ENCODE data around the gene MX2.

Gene MX2

DNA sequence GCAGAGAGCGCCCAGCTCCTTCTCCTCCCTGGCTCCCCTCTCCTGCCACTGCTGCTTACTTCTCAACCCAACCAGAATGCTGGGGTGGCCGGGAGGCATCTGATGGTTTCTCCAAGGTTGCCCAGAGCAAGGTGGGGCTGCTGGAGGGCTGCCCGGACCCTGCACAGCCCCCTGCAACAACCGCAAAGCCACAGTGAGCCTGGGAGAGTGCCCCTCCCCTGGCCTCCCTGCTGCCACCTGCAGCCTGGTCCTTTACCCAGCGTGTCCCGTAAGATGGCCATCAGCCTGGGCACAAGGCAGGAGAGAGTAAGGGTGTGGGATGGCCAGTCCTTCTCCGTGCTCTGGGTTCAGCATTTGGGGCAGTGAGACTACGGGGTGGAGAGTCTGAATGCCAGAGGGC, 17.0 kb downstream of the MX2 start:
- no peak for DNase-seq (ENCODE audit: low read depth in 3 of 3, low spot score in 1 of 3)

DNA sequence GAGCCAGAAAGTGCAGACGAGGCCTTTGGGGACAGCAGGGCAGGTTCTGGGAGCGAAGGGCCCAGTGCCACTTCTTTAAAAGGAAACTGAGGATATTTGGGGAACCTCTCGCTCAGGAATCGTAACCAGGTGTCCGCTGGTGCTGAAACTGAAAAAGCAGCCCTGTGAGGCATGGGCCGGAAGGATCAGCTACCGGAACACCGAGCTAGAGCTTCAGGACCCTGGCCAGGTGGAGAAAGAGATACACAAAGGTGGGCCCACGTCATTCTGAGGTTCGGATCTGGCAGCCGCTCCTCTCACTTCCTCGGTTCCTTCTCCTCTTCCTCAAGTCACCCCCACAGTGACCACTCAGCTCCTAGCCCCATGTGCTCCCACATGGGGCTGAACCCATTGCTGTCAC, 18.1 kb downstream of the MX2 start:
- no peak for DNase-seq (ENCODE audit: low read depth in 3 of 3, low spot score in 1 of 3)

DNA sequence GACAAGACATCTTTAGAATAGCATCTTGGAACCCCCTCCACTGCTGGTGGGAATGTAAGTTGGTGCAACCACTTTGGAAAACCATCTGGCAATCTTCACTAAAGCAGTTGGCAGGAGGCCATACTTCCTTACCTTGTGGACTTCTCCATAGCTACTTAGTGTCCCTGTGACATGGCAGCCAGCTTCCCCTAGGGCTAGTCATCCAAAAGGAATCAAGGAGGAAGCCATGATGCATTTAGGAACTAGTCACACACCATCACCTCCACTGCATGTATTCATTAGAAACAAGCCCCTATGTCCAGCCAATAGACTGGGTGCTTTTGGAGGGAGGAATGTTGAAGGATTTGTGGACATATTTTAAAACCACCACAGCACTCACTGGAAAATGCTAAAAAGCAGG, 19.9 kb downstream of the MX2 start:
- DNase-seq (ENCODE audit: low read depth in 3 of 3, low spot score in 1 of 3) = no peak

DNA sequence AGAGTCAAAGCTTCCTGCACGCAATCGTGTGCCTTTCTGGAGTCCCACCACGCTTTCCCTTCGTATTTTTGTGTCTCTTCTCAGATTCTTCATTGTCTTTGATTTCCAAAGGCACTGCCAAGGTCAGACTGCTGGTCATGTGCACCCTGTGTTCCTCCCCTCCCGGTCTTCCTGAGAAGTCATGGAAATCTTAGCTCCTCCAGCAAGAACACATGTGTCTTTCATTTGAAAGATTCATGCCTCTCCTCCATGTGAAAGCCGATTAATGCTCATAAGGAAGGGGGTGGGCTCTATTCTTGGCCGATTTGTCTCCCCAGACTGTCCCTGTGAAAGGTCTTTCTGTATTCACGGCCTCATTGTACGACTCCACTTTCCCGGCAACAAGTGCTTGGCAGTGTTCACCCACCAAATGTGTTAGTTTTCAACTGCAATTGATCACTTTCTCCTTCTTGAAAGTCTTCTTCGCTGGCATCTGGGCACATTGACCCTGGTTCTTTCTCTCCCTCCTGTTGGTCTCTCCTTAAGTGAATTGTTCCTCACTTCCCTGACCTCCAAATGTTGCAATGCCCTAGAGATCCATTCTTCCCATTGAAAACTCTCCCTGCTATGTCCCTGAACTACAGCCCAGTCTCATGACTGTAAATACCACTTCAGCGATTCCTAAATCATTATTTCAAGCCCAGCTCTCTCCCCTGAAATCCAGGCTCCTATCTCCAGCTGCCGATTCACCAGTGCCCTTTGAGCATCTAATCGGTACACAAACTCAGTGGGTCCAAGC, 25.4 kb downstream of the MX2 start:
- no peak for DNase-seq (ENCODE audit: low read depth in 3 of 3, low spot score in 1 of 3)

DNA sequence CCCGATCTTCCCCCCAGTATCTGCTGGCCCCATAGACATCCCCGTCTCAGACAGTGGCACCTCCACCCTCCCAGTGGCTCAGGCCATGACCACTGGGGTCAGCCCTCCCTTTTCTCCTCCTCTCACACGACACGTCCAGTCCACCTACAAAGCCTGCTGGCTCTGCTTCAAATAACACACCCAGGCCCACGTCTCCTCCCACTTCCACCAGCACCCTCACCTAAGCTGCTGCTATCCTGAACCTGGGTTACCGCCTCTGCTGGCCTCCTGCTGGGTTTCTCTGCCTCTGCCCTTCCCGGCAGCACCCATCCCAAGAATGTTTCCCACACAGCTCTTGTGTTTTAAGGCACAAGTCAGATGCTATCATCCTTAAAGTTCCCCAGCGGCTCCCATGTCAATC, 26.0 kb downstream of the MX2 start:
- no peak for DNase-seq (ENCODE audit: low read depth in 3 of 3, low spot score in 1 of 3)

DNA sequence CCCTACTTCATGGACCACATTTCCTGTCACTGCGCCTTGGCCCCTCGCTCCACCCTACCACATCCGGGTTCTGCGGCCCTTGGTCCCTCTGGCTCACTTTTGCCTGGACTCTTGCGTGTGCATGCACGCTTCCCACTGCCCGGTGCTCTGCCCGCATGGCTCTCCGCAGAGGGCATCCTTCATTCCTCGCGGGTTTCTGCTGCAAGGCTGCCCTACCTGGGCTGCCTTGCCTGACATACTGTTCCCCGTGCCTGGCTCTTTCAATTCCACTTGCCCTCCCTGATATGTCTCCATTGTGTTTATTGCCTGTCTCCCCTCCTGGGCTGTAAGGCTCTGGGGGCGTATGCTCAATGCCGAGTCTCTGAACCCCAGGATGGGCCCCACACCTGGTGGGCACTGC, 26.4 kb downstream of the MX2 start:
- no peak for DNase-seq (ENCODE audit: low read depth in 3 of 3, low spot score in 1 of 3)

DNA sequence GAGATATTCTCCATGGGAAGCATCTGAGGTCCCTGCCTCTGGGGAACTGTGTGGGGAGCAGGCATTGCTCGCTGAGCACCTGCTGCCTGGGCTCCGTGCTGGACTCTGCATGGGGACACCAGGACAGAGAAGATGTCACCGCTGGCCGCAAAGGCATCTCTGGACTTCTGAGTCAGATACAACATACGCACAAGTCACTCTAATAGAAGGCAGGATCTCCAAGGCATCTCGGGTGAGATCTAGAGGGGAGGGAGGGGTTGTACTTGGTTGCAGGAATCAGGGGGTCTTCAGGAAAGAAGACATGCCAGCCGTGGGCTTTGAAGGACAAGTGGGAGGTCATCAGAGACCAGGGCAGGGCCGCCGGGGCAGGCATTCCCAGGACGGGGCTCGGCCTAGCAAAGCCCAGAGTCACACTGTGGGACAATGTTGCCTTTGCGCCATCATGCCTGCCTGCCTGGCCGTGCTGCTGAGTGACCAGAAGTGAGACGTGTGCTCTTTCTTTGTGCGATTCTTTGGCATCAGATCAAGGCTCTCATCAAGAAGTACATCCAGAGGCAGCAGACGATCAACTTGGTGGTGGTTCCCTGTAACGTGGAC, 28.3 kb downstream of the MX2 start:
- DNase-seq (ENCODE audit: low read depth in 3 of 3, low spot score in 1 of 3) = no peak

DNA sequence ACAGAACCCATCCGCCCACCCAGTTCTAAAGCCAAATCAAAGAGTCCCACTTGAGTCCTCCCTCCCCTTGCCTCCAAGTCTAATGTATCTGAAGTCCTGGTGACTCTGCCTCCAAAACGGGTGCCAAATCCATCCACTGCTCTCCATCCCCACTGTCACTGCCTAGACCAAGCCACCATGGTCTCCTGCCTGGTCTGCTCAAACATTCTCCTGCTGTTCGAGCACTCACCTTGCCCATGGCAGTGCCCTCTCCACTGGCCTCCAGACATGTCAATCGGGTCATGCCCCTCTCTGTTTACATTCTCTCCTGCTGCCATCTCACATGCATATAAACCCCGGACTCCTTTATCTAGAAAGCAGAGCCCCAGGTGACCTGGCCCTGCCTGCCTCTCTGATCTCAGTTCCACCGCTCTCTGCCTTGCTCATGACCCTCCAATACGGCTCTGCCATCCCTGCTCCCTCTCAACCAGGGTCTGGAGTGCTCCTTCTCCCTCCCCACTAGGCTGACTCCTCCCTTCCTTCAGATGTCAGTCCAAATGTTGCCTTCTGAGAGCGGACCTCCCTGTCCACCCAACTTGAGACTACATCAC, 32.1 kb downstream of the MX2 start:
- no peak for DNase-seq (ENCODE audit: low read depth in 3 of 3, low spot score in 1 of 3)

DNA sequence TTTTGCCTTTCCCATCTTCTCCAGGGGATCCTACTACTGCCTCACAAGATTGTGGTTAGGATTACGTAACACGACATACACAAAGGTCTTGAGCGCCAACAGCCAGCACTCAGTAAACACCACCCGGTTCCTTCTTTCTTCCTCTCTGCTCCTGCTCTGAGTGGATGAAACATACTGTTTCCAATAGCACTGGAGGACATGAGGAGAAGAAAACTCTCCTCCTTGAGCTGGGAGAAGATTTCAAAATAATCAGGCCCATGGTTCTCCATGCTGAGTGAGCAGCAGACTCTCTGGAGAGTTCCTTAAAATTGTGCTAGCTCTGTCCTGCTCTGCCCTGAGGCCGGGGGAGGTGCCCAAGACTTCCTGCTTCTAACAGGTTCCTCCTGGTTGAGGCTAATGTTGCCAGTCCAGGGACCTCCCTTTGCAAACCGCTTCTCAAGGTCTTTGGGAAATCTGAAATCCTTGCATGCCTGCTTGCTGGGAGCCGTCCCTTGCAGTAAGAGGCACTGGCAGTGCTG, 34.8 kb downstream of the MX2 start:
- no peak for DNase-seq (ENCODE audit: low read depth in 3 of 3, low spot score in 1 of 3)

DNA sequence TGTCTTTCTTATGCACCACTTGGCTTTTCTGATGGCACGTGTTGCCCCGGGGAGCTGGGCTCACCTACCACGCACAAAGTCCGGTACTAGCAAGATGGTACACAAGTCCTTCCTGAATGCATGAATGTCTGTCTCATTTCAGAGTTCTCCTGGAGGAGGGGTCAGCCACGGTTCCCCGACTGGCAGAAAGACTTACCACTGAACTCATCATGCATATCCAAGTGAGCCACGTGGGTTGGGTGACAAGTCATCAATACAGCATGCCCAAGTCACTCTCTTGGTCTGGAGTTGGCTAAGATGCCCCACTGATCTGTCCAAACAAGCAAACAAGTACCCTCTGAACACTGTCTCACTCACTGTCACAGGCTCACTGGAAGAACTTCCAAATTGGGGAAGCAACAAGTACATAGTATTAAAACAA, 35.7 kb downstream of the MX2 start:
- DNase-seq (ENCODE audit: low read depth in 3 of 3, low spot score in 1 of 3) = no peak

DNA sequence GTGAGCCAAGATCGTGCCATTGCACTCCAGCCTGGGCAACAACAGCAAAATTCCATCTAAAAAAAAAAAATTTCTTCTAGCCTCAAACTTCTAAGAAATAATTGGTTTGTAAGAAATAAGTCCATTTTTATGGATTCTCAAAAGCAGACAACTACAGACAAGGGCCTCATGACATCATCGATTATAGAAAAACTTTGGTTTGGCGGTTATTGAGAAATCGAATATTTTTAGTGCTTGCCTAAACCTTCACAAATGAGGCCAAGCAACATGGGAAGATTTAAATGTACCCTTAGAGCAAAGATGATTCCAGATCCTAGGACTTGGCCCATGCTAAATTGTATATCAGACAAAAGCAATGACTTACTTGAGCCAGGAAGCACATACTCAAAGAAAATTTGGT, 36.4 kb downstream of the MX2 start:
- DNase-seq (ENCODE audit: low read depth in 3 of 3, low spot score in 1 of 3) = no peak

DNA sequence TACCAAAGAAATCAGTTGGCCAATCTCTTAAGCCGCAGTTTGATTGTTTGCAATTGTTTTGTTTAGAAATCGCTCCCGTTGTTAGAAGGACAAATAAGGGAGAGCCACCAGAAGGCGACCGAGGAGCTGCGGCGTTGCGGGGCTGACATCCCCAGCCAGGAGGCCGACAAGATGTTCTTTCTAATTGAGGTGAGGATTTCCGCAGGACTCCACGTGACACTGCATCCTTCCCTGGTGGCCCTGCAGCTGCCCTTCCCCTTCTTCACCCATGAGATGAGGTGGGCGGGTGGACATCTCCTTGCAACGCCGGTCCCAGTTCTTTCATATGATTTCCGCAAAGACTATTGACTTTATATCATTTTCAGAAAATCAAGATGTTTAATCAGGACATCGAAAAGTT, 37.0 kb downstream of the MX2 start:
- DNase-seq (ENCODE audit: low read depth in 3 of 3, low spot score in 1 of 3) = no peak

DNA sequence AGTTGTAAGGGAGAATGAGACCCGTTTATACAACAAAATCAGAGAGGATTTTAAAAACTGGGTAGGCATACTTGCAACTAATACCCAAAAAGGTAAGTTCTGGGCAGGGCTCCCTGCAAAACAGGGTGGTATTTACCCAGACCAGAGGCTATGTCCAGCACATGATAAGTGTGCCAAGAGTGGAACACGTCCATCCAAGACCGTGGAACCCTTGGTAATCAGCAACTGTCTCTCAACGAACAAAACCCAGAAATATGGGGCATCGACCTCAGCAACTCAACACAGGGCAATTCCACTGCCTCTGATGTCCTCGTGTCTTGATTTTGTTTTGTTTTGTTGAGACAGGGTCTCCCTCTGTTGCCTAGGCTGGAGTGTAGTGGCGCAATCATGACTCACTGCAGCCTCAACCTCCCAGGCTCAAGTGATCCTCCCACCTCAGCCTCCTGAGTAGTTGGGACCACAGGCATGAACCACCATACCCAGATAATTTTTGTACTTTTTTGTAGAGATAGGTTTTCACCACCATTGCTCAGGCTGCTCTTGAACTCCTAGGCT, 37.5 kb downstream of the MX2 start:
- DNase-seq (ENCODE audit: low read depth in 3 of 3, low spot score in 1 of 3) = no peak

DNA sequence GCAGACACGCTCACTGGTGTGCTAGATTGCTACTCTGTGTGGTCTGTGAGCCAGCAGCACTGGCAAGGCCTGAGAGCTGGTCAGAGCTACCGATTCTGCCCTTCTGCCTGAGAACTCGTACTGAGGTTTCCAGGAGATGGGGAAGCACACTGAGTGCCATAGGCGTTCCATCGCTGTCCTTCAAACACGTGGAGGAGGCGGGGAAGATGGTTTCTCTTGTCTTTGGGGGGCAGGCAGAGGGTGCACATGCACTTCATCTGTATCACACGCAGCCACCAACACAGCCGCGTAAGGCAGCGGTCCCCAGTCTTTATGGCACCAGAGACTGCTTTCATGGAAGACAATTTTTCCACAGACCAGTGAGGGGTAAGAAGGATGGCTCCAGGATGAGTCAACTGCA, 40.4 kb downstream of the MX2 start:
- DNase-seq (ENCODE audit: low read depth in 3 of 3, low spot score in 1 of 3) = no peak

DNA sequence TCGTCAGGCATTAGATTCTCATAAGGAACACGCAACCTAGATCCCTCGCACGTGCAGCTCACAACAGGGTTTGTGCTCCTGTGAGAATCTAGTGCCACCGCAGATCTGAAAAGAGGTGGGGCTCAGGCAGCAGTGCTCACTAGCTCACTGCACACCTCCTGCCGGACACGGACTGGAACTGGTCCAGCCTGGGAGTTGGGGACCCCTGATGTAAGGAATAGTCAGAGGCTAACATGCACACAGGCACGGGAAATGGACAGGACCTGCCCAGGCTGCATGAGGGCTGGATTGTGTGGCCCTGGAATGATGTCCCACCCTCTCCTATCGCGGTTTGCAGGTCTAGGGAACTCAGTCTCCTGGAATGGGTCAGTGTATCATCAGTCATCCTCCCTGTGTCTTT, 41.0 kb downstream of the MX2 start:
- DNase-seq (ENCODE audit: low read depth in 3 of 3, low spot score in 1 of 3) = no peak

DNA sequence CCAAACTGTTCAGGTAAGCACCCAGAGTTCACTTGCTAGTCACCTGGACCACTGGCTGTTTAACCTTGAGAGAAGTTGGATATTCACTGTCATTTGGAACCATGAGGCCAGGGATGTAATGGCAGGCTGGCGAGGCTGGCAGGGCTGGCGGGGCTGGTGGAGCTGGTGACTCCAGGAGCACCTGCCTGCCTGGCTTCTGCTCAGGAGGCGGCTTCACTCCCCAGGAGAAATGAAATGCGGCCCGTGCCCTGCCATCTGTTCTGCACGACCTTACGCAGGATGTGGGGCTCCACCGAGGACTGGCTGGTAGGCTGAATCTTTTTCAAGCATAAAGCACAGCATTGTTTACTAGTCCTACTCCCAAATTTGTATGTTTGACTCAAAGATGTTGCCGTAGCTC, 41.5 kb downstream of the MX2 start:
- no peak for DNase-seq (ENCODE audit: low read depth in 3 of 3, low spot score in 1 of 3)

DNA sequence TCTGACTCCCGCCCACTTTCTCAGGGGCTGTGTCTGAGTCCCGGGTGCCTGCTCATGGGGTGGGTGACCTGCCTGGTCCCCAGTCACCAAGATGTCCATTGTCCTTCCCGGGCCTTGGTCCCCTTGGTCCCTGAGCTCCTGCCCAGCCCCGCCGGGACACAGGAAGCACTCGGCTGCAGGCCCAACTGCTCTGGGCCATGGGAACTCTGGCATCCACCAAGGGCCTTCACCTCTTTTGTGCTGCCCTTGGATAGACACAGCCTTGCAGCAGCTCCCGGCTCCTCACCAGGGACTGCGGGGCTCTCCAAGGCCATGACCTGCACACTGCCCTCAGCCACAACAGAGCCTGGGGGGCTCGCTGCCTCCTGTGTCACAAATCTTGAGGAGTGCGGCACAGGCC, 42.1 kb downstream of the MX2 start:
- DNase-seq (ENCODE audit: low read depth in 3 of 3, low spot score in 1 of 3) = no peak

DNA sequence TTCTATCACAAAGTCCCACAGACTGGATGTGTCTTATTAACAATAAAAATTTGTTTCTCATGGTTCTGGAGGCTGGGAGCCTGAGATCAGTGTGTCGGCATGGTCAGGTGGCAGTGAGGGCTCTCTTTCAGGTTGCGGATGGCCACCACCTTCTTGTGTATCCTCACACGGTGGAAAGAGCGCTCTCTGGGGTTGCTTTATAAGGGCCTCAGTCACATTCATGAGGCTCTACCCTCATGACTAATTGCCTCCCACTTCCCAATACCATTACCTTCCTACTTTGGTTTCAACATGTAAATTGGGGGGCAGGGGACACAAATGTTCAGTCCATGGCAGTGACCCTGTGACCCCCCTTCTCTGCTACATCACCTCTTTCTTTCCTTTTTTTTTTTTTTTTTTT, 43.5 kb downstream of the MX2 start:
- DNase-seq (ENCODE audit: low read depth in 3 of 3, low spot score in 1 of 3) = no peak

DNA sequence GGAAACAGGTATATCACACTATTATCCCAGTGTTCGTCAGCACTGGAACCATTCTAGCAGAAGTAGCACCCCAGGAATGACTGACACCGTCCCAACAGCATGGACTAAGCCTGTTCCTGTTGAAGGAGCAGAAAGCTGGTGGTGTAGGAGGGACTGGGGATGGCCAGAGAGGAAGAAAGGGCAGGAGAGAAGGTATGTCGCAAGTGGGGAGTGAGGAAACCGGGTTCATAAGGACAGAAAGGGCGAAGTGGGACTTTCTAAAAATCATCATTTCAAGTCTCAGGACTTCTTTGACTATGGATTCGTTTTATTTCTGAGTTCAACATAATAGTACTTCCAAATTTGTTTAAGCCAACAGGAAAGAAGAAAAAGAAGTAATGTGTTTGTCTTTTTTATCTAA, 44.5 kb downstream of the MX2 start:
- DNase-seq (ENCODE audit: low read depth in 3 of 3, low spot score in 1 of 3) = no peak

DNA sequence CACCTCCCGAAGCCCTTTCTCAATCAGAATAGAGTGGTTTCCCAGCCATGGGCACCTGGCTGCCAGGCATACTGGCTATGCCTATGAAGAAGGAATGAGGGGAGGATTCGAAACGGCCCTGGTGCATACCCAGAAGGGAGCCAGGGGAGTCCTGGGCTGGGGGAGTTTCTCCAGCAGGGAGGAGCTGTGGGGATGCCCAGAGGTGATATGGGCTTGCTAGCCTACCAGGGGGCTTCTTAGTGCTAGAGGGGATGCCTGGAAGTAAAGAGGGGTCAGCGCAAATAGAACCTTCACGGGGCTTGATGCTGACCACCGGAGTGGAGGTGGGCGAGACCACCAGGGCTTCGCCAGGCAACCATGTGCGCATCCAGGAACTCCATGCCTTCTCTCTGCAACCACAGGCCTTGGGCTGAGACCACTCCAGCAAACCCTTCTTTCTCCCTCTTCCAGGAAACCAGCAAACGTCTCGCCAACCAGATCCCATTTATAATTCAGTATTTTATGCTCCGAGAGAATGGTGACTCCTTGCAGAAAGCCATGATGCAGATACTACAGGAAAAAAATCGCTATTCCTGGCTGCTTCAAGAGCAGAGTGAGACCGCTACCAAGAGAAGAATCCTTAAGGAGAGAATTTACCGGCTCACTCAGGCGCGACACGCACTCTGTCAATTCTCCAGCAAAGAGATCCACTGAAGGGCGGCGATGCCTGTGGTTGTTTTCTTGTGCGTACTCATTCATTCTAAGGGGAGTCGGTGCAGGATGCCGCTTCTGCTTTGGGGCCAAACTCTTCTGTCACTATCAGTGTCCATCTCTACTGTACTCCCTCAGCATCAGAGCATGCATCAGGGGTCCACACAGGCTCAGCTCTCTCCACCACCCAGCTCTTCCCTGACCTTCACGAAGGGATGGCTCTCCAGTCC, 46.0 kb downstream of the MX2 start:
- DNase-seq (ENCODE audit: low read depth in 3 of 3, low spot score in 1 of 3) = no peak

DNA sequence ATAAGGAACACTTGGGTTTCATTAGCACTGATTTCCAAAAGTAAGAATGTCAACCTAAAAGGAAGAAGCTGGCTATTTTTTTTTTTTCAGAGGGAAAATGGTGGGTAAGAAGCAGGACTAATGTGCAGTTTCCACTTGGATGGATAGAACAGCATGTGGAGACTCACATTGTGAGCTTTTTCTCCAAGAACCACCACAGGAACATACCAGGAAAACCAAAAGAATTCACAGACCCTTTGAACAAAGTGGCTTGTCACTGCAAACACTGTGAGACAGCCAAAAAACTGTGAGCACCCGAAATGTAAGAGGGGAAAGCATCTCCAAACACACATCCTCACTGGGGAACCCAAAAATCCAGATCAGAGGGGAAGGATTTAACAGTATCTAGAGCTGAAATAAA, 48.5 kb downstream of the MX2 start:
- DNase-seq (ENCODE audit: low read depth in 3 of 3, low spot score in 1 of 3) = no peak
